ENCODE measurements around the gene TTLL10.
A peak's percentile ranks its signal among the peaks of the same experiment; 100 is the strongest.
"Not testable (repeated sequence)": the region's sequence is repeated elsewhere in the genome, so short reads cannot be mapped to it uniquely, and the experiment has no call there.

Gene TTLL10

GRCh38 chr1:1194723-1195122 is 21.0 kb downstream of the TTLL10 start:
- DNase-seq = no peak

- DNase-seq = not testable (repeated sequence)
Observed at GRCh38 chr1:1195726-1196125, 22.0 kb downstream of the TTLL10 start.

- DNase-seq = no peak
Observed at GRCh38 chr1:1196431-1197187, 22.9 kb downstream of the TTLL10 start.

- DNase-seq = no peak
Observed at GRCh38 chr1:1197188-1197500, 23.5 kb downstream of the TTLL10 start.

GRCh38 chr1:1197551-1198422 is 24.1 kb downstream of the TTLL10 start:
- no peak for DNase-seq

GRCh38 chr1:1198423-1199140 is 24.9 kb downstream of the TTLL10 start:
- no peak for DNase-seq

- no peak for DNase-seq
Observed at GRCh38 chr1:1199141-1199960, 25.7 kb downstream of the TTLL10 start.

GRCh38 chr1:1199961-1200875 is 26.5 kb downstream of the TTLL10 start:
- no peak for DNase-seq

GRCh38 chr1:1200876-1201810 is 27.5 kb downstream of the TTLL10 start:
- DNase-seq = peak; percentile 19

GRCh38 chr1:1202831-1203560 is 29.3 kb downstream of the TTLL10 start:
- DNase-seq = no peak

- DNase-seq = no peak
Observed at GRCh38 chr1:1203561-1204424, 30.1 kb downstream of the TTLL10 start.

- no peak for DNase-seq
Observed at GRCh38 chr1:1204425-1204920, 30.8 kb downstream of the TTLL10 start.

- DNase-seq = no peak
Observed at GRCh38 chr1:1204998-1205768, 31.5 kb downstream of the TTLL10 start.

GRCh38 chr1:1205769-1206375 is 32.2 kb downstream of the TTLL10 start:
- DNase-seq = no peak

GRCh38 chr1:1206376-1206965 is 32.8 kb downstream of the TTLL10 start, which contains the start of gene TNFRSF18:
TNFRSF18 (minus strand) TSS chr1:1206592; CDS start chr1:1206571, 21 bp downstream.
- DNase-seq = no peak

- no peak for DNase-seq
Observed at GRCh38 chr1:1206966-1207531, 33.4 kb downstream of the TTLL10 start.
